ENCODE measurements around the gene PAX7.

GRCh38 chr1:18691648-18692047 is 61.0 kb downstream of the PAX7 start:
- no peak for TF ChIP-seq POLR2A (IDR thresholded peaks at IDR 0.05)
- no peak for TF ChIP-seq POLR2AphosphoS5 (IDR thresholded peaks at IDR 0.05)
- no peak for TF ChIP-seq CTCF (IDR thresholded peaks at IDR 0.05)
- no peak for TF ChIP-seq EP300 (IDR thresholded peaks at IDR 0.05)
